ENCODE results near the gene AVL9.
"Not testable (repeated sequence)": the region's sequence is repeated elsewhere in the genome, so short reads cannot be mapped to it uniquely, and the experiment has no call there.

AVL9 gene

DNA sequence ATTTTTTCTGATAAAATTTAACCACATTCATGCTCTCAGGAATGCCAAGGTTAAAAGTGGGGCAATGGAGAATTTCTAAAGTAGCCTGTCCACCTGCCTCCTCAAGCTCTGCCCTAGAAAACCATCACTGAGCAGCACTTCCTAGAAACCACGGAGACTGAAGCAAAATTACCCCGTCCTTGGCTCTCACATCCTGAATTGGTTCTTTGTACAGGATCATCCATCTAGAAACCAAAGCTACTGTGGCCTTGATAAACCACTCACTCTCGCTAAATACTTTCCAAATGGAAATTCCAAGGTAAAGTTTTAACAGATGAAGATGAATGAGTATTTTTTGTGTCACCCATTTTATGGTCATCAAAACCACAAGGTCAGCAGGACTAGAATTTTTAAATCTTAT, 96.6 kb downstream of the AVL9 start:
- peak in 2 of 14 donors; percentile 4 to 32 for DNase-seq

DNA sequence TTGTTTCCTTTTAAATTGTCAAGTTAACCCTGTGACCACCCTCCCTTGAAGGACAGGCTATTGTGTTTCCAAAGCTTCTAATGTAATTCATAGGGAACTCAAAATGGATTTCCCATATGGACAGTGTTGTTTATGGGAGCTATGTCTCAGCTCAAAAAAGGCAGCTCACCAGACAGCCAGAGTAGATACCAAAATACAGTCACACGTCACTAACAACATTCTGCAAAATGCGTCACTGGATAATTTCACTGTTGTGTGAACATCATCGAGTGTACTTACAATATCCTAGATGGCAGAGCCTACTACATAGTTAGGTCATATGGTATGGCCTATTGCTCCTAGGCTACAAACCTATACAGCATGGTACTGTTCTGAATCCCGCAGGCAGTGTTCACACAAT, 97.4 kb downstream of the AVL9 start:
- no peak for DNase-seq

DNA sequence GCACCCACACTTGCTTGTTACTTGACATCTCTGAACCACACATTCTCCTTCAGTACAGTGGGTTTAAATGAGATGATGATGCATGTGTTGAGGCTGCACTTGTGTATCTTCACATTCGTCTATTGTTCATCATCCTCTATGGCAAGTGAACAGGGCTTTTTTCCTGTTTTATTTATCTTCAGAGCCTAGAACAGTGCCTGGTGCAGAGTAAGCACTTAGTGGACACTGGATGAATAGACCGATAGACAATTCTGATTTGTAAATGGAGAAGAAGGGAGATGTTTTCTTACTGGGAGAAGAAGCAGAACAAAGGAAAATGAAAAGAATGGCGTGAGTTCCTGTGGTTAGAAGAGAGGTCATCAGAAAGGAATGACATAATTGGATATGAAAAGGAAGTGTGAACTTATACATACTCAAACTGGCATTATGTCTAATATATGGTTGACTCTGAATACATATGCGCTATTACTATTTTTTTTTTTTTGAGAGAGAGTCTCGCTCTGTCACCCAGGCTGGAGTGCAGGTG, 99.7 kb downstream of the AVL9 start:
- no peak for DNase-seq

DNA sequence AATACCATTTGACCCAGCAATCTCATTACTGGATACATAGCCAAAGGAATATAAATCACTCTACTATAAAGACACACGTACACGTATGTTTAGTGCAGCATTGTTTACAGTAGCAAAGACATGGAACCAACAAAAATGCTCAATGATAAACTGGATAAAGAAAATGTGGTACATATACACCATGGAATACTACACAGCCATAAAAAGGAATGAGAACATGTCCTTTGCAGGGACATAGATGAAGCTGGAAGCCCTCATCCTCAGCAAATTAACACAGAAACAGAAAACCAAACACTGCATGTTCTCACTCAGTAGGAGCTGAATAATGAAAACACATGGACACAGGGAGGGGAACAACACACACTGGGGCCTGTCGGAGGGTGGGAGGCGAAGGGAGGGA, 105.9 kb downstream of the AVL9 start:
- DNase-seq, result not testable (repeated sequence)

DNA sequence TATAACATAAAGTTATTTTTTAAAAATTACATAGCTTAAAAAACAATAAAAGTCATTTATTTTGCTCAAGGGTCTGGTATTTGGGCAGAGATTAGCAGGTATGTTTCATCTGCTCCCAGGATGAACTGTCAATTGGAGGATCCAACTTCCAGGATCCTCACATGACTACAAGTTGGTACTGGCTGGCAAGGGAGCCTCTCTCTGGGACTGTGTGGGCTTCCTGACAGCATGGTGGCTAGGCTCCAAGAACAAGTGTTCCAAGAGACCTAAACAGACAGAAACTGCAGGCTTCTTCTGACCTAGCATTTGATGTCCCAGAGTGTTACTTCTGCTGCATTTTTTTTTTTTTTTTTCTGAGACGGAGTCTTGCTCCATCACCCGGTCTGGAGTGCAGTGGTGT, 107.2 kb downstream of the AVL9 start:
- peak in 1 of 14 donors; percentile 20 for DNase-seq

DNA sequence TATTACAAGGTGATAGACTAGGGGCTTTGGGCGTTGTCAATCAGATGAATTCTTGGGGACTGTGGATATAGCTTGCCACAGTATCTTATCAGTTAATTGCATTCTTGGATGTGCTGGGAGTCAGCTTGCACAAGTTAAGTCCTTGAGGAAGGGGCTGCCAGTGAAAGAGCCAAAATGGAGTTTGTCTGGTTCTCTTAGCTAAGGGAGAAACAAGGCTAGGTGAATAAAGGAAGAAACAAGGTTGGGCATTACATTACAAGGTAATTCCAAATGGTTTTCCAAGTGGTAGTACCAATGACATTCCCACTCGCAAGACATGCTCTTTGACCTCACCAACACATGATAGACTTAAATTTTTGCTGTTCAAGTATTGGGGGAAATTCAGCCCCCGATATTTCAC, 108.2 kb downstream of the AVL9 start:
- DNase-seq, result not testable (repeated sequence)

DNA sequence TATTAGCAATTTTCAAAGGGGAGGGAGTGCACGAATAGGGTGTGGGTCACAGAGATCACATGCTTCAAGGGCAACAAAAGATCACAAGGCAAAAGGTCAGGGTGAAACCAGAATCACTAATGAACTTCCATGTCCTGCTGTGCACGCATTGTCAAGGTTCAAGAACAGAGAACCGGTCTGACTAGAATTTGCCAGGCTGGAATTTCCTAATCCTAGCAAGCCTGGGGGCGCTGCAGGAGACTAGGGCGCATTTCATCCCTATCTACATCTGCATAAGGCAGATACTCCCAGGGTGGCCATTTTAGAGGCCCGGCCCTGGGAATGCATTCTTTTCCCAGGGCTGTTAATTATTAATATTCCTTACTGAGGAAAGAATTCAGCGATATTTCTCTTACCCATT, 108.8 kb downstream of the AVL9 start:
- DNase-seq, result not testable (repeated sequence)

DNA sequence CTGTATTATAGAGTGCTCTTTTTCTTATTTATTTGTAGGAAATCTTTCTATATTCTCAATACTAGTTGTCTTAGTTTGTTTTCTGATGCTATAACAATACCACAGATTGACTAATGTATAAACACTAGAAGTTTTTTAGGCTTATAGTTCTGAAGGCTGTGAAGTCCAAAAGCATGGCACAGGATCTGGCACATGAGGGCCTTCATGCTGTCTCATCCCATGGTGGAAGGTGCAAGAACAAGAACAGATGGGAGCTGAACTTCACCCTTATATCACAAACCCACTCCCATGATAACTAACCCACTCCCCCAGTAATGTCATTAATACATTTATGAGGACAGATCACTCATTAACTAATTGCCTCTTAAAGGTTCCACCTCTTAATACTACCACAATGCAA, 109.7 kb downstream of the AVL9 start:
- DNase-seq, result no peak

DNA sequence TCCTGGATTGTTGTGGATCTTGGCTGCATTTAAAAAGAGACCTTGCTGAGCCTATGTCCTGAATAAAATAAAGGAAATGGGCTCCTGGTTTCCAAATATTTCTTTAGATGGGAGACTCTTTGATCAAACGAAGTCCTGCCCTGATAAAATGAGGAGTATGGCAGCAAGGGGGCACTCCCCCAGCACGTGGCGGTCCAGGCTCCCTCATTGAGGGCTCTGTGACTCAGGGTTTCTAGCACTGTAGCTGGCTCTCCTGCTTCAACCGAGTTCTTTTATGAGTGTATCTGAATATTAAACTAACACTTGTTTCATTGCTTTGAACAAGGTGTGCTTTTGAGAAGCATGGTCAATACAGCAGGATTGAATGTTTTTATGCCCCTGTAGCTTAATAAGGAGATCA, 114.2 kb downstream of the AVL9 start:
- no peak for DNase-seq

DNA sequence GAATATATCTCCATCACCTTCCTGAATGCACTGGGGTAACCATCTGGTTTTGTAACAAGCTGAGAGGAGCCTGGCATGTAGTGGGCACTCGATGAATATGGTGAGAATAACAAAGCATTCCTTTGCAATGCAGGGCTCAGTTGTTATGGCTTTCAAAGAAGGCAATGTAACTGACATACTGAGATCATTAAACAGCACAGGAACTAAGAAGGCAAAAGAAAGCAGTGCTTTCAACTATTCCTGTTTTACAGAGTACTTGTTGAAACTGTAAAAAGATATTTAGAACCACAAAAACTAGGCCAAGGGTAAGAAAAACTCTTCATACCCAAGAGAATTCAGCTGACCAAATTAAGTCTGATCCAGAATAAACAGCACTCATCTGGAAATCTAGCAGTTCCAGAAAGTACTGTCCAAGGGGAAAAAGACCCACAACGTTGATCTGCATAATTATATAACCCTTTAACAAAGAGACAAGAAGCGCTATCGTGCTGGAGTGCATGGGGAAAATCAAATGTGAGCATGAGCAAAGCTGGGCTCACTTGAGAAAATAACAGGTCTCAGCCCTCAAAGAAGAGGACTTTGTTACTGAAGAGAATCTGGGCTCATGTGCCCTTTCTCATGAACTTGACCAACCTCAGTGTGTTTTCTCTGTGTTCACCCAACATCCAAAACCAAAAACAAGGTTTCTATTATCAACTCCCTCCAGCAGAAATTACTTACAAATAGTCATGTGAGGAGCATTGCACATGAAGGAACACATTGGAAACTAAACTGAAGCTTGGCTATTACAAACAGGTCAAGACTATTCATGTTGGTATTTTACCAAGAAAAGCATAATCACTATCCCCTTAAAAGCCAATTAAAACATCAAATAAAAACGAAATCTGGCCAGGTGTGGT, 116.2 kb downstream of the AVL9 start:
- peak in 1 of 14 donors; percentile 8 for DNase-seq

DNA sequence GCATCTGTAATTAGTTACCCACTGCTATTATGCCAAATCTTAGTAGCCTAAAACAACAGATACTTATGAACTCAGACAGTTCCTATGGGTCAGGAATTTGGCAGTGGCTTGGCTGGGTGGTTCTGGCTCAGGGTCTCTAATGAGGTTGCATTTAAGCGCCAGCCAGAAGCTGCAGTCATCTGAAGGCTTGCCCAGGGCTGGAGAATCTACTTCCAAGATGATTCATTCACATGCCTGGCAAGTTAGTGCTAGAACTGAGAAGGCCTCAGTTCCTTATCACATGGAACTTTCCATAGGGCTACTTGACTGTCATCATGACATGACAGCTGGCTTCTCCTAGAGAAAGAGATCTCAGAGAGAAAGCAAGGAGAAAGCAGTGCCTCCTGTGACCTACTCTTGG, 121.3 kb downstream of the AVL9 start:
- peak in 2 of 14 donors; percentile 3 to 45 for DNase-seq

DNA sequence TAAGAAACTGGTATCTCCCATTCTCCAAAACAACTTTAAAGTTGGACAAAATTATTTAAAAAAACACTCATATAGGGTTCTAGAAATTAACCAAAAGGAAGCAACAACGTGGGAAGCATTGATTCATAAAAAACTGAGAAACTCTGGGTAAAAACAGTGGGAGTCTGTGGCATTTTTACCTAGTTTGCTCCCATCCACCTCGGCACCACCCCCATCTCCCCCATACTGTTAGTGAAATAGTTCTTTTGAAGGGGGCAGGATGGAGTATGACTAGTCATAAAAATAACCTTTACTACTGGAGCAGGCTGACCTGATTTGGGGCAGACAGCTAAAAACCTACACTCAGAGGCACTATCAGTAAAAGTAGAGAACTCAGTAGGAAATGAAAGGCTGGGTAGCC, 123.2 kb downstream of the AVL9 start:
- no peak for DNase-seq

DNA sequence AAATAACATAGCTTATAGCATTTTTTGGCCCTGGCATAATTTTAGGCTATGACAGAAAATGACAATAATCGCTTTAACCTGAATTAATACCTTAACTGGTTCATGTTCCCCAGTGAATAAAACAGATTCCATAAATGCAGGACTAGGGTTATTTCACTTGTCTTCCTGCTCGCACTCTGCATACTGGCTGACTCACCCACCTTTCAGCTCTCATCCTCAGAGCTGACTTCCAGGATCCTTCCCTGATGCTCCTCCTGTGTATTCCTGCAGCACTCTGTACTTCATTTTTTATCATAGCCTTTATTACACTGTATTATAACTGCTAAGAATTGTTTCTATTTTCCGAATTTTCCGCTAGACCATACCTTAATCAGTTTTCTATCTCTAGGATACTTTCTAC, 123.7 kb downstream of the AVL9 start:
- no peak for DNase-seq

DNA sequence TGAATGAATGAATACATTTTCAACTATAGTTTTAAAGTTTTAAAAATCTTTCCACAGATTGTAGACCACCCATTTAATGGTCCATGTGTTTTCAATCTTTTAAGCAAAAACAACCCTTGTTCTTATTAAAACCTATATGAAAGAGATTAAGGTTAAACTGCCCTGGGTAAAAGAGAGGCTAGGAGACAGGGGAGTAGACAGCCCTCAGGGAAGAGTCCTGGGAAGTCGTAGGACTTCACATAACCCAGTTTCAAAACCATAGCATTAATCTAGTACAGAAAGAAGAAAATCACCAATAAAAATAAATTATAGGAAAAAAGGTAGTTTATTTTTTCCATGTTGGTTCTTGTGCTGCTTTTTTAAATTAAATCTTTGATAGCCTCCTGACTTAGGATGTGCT, 124.1 kb downstream of the AVL9 start:
- not testable (repeated sequence) for DNase-seq

DNA sequence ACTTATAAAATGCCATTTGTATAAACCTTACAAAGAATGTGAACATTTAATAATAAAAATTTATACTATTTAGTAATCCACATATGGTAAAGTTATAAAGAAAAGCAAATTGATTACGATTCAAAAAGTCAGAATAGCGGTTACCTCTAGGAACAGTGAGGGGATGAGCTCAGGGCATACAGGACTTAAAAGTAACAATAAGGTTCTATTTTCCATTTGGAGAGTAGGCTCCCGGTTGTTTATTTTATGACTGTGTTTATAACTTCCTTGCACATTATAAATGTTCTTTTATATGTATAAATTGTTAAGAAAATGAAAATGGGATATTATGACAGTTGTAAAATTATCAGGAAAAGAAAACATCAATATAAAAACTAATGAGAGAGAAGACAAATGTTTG, 135.7 kb downstream of the AVL9 start:
- DNase-seq, result no peak

DNA sequence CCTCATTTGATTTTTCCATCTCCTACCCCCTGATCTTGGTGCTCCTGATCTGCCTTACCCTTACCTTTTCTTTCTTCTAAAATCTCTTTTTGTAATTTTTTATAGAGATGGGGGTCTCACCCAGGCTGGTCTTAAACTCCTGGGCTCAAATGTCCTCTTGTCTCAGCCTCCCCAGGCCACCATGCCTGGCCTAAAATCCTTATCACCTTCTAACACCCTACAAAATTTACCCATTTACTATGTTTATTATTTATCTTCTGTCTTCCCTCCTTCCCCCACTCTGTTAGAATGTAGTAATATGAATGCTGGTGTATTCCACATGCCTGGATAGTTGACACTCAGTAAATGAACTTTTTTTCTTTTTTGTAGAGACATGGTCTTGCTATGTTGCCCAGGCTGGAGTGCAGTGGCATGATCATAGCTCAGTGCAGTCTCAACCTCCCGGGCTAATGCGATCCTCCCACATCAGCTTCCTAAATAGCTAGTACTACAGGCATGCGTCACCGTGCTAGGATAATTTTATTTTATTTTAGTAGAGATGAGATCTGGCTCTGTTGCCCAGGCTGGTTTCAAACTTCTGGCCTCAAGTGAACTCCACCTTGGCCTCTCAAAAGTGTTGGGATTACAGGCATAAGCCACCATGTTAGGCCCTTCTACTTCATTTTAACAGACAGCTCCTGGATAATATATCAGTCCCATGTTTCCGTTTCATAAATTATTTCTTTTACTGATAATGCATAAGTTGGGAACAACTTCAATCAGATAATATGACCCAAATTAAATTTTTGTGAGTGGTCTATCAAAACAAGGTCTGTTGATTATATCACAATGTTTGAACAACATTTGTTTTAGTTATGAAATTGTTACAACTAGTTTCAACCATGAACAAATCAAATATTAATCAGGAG, 136.6 kb downstream of the AVL9 start:
- DNase-seq, result not testable (repeated sequence)

DNA sequence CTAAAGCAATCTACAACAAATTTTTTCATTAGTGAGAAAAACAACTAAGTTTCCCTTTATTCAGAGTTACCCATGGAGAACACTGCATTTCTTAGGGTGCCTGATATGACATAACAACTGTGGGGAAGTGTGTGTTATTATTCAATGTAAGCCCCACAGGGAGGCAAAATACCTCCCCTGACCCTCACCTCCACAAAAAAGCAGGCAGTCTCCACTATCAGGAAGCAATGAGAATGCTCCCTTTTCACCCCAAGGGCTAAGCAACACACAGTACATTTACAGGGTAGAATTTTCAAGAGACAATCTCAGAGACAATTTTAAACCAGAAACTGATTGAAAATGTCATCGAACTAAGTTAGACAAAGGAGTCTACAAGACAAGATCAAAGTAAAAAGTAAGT, 138.2 kb downstream of the AVL9 start:
- not testable (repeated sequence) for DNase-seq

DNA sequence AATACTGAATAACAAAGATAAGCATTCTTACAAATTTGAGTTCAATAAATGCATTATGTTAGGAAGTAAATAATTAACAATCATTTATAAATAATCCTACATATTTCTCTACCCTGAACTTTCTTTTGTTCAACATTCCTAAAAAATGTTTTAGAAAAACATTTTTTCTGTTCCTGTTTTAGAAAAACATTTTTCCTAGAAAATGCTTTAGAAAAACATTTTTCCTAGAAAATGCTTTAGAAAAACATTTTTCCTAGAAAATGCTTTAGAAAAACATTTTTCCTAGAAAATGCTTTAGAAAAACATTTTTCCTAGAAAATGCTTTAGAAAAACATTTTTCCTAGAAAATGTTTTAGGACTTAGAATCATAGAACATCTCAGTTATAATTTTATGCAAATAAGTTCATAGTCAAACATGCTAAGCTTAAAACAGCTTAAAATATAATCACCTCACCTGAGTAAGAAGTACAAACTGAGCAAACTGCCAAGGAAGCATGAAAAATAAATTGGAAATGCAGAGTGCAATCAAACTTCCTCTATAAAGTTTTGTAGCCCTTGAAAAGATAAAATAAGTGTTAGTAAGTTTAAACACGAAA, 139.6 kb downstream of the AVL9 start:
- DNase-seq, result not testable (repeated sequence)

DNA sequence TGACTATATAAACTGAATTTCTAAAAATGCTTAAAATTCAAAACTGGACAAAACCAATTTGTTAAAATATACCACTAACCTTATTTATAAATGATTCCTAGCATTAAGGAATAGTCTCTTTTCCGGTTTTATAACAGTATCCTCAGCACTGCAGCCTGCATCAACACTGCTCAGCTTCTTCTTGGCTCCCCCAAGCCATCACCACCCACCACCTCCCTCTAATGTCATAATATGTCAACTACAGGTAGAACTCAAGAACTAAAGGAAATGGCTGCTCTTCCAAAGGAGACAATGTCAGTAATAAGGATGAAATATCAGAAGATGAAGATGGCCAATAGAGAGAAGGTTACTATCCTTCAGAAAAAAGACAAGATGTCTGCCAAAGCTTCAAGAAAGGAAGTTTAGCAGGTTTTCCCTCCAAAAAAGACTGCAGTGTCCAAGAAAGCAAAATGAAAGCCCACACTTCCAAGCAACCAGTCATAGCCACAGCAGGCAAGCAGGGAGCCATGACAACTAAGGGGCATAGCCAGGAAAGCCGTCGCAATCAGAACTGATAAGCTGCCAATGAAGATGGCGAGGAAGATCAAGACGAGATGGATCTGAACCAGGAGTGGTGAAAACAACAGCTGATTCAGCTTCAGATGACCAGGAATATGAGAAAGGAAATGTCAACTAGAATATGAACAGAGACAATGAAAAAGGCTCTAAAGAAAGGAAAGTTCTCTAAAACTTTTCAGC, 141.6 kb downstream of the AVL9 start:
- DNase-seq, result not testable (repeated sequence)

DNA sequence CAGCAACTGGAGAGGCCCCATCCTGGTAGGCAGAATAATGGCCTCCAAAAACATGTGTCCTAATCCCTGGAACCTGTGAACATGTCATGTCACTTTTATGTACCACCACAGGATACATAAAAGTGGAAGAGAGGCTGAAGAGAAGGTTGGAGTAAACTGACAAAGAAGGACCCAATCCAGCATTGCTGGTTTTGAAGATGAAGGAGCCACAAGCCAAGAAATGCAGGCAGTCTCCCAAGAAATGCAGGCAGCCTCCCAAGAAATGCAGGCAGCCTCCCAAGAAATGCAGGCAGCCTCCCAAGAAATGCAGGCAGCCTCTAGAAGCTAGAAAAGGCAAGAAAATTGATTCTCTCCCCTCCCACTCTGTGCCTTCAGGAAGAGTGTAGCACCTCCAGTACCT, 142.3 kb downstream of the AVL9 start:
- not testable (repeated sequence) for DNase-seq
